GM19328 (cell line): Measurements from ENCODE around the gene PSMA1.
A peak's percentile ranks its signal among the peaks of the same experiment; 100 is the strongest.
"Not testable (repeated sequence)": the region's sequence is repeated elsewhere in the genome, so short reads cannot be mapped to it uniquely, and the experiment has no call there.

Experiments
- ATAC-seq: cut with Tn5 transposase; IDR thresholded peaks from one replicate; pipeline ENCODE4 v1.9.1; 2021; ENCODE audit warnings: mild to moderate bottlenecking, moderate library complexity; ENCODE audit not compliant: unreplicated experiment

Gene PSMA1

DNA sequence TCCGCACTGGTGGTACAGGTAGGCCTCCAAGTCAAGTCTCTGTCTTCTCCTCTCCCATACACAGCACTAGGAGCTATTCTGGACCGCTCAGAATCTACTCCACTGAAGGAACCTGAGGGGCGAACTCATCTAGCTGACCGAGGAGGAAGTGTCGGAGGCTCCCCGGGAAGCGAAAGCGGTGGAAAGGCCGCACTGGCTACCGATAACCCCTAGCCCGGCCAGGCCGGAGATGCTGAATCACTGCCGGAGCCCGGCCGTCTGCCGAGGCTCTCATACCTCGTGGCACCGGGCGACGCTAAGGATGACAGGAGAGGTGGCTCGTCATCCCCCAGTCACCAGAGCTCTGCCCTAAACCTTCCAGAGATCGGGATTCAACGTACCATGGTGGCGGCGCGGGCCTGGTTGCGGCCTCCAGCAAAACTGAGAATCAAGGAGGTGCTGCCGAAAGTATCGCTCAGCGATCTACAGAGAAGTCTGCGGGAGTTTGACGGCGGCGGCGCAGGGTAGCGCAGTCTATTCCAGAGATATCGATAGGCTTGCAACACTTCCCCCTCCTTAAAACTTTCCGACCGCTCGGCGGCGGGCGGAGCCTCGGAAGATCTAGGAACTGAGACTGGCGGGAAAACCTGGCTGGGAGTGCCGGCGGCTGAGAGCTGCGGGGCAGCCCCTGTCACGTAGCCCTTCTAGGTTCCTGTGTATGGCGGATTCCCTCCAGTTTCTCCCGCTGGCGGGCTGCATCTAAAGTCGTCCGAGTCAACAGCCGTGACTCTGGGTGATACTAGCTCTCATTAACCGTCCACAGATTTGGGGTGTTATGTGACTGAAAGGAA lies at the start of gene PSMA1:
TSS of gene PSMA1 (minus strand) at position 470 of the 830 bp plus-strand sequence. CDS start at position 383, 87 bp downstream.
- peak; percentile 88 for ATAC-seq

DNA sequence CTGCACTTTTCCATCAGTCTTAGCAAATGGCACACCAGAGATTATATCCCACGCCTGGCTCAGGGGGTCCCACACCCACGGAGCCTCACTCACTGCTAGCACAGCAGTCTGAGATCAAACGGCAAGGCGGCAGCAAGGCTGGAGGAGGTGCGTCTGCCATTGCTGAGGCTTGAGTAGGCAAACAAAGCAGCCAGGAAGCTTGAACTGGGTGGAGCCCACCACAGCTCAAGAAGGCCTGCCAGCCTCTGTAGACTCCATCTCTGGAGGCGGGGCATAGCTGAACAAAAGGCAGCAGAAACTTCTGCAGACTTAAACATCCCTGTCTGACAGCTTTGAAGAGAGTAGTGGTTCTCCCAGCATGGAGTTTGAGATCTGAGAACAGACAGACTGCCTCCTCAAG lies 49.3 kb upstream of the PSMA1 start:
- not testable (repeated sequence) for ATAC-seq

DNA sequence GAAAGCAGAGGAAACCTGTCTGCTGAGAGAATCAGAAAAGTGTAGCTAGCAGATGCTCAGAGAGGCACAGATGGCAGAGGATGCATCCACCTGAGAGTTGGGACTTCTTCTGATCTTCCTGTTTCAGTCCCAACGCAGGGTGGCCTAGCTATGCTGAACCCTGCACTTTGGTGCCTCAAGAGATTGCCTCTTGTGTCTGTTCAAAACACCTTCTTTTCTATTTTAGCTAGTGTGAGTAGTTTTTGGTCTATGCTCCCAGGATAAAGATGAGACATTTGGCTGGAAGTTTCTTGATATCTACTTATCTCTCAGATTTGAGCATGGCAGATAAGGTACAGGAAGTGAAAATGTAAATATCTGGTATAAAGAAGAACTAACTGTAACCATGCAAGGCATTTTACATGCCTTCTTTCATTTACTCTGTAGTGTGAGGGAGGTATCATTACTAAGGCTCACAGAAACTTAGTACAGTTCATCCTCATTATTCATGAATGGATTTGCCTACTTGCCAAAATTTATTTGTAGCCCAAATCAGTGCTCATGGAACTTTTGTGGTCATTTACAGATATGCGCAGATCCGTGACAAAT lies 47.0 kb upstream of the PSMA1 start:
- ATAC-seq: no peak

- ATAC-seq: no peak
These were observed 46.3 kb upstream of the PSMA1 start for GRCh38 chr11:14566331-14567063.

DNA sequence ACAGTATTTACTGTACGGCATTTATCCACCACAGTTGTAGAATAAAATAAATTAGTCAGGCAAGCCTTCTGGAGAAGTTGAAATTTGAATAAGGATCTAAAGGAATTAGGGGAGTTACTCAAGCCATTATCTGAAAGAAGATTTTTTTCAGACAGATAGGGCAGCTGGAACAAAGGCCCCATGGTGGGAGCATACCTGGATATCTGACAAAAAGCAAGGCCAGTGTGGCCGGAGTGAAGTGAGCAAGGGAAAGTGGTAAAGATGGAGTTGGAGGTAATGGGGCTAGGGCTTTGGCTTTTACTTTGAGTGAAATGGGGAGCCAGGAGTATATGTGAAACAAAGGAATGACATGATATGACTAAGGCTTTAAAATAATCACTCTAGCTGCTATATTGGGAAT lies 45.7 kb upstream of the PSMA1 start:
- no peak for ATAC-seq

GRCh38 chr11:14555818-14556217 lies 35.6 kb upstream of the PSMA1 start:
- no peak for ATAC-seq

- ATAC-seq: no peak
These were observed 34.8 kb upstream of the PSMA1 start for GRCh38 chr11:14554959-14555358.

GRCh38 chr11:14552089-14552488 lies 31.9 kb upstream of the PSMA1 start:
- ATAC-seq: no peak

- no peak for ATAC-seq
These were observed 31.2 kb upstream of the PSMA1 start for GRCh38 chr11:14551380-14551779.

GRCh38 chr11:14549891-14550290 lies 29.7 kb upstream of the PSMA1 start:
- no peak for ATAC-seq

DNA sequence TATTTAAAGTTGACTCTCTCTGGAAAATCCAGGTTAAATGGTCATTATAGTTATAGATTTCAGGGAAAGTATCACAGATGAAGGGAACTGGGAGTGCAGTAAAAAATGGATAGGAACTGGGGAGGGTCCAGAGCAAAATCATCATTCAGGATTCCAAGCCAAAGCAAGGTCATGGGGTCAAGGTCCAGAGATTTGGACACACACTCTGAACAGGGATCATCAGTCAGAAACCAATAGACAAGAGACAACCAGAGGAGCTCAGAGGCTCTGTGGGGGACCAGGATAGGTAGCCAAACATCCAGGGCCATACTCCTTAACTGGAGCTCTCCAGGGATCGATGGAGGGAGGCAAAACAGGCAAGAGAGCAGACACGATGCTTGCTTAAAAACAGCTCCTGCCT lies 27.3 kb upstream of the PSMA1 start:
- ATAC-seq: no peak

DNA sequence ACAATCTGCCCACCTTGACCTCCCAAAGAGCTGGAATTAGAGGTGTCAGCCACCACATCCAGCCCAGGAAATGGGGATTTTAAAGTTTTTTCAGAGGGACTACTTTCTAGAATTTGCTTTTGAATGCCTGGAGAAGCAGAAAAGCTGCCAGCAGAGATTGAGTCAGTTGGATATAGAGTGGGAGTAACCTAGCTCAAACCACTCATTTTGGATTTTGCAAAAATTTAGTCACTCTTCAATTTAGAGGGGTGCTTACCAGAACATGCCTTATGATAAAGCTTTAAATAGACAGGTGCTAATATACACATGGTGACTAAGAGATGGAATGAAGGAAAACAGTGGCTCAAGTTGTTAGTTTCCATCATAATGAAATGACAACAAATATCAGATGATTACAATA lies 26.5 kb upstream of the PSMA1 start:
- ATAC-seq: no peak

GRCh38 chr11:14544611-14545010 lies 24.4 kb upstream of the PSMA1 start:
- ATAC-seq: peak; percentile 62

DNA sequence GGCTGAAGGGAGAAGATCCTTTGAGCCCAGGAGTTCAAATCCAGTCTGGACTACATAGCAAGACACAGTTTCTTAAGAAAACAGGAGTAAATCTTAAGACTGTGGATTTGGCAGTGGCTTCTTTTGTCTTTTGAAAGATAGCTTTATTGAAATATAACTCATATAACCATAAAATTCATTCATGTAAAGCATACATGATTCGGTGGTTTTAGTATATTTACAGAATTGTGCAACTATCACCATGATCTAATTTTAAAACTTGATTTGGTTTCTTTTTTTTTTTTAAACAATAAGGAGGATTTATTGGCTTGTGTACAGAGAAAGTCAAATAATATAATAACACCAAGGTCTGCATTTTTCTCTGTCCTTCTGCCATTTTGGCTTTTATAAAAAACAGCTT lies 23.1 kb upstream of the PSMA1 start:
- no peak for ATAC-seq

DNA sequence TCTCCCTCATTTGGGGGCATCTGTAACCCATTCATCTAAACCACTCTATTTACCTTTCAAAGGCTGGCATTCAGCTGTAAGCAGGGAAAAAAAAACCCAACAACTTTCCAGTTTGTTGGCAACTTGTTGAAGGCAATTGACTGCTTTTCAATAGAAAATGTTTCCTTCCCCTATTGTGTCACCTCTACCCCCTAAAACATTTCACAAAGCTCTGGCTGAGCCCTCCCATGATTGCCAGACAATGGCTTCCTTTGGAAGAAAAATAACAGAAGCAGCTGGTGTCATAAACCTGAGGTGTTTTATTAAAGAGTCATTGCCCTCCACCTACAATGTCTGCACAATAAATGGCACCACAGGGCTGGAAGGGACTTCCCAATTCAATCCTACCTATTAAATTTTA lies 22.1 kb upstream of the PSMA1 start:
- no peak for ATAC-seq

DNA sequence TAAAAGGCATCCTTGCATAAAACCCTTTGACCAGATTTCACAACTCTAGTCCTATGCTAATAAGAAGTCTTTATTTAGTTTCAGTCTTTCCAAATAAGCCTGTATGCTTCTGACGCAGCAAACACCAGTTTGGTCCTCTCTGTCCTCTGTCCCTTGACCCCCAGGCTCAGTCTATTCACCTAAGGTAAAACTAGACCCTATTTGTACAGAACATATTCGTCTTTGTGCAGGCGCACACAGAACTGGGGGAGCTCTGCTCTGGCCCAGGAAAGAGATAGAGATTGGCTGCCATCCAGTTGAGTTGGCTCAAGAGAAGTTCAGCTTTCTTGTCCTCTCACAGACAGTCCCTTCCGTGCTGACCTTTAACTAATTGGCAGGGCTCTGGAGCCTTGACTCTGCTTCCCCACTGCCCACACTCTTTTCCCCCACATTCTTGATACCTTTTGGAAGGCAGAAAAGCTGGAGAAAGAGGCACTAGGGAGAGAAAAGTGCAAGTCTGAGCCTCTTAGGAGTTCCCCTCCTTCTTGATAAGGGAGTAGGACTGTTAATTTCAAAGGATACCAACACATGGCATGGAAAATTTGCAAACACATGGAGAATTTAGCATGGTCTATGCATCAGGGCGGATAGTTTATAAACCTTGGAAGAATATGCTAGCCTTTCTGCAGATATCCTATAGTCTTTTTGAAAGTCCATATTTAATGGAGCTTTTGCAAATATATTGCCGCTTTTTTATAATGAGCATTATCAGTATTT lies 21.2 kb upstream of the PSMA1 start:
- no peak for ATAC-seq

GRCh38 chr11:14539982-14540421 lies 19.8 kb upstream of the PSMA1 start:
- no peak for ATAC-seq

GRCh38 chr11:14538926-14539554 lies 18.9 kb upstream of the PSMA1 start:
- ATAC-seq: no peak

DNA sequence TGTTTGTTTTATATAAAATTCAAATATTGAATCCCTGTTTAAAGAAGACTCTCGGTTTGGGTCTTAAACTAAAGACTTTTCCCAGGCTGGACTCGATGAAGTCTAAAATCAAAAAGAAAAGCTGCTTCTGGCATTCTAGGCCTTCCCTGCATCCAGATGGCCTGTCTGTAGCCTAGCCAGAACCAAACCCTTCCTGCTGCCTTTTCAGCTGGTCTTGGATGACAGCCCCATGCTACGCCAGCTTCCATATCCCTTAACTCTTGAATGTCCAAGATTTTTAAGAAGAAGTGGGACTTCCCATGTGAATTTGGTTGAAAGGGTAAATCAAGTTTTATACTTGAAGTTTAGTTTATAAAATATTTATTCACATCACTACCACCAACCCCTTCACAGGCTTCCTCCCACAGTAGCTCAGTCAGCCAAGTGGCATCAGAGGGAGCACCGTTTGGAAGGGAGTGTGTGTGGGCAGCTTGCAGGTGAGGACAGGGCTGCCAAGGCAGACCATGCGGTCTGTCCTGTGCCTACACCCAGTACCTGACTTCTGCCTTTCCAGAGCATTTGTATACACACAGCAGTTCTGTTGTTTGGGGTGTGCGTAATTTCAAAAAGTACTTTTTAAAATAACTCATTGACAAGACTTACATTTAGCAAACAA lies 18.2 kb upstream of the PSMA1 start:
- no peak for ATAC-seq

- no peak for ATAC-seq
These were observed 17.0 kb upstream of the PSMA1 start for GRCh38 chr11:14537134-14537599.
